Gastrocnemius medialis (tissue), 4 donors: Measurements from ENCODE around the gene ADCY7. TPM values are rescaled to one million over a fixed set of nuclear protein-coding genes. Genes with fewer than 3 reads are reported as not detected.
A peak's percentile ranks its signal among the peaks of the same experiment; 100 is the strongest.

Experiments
- ATAC-seq, 2 donors: fragments of 150-250 bp; one replicate each; pipeline ENCODE4 v1.9.1; 2016
- DNase-seq, 2 donors: peaks; one replicate each; pipeline ENCODE4 v3.0.0-alpha.2; 2019
- H3K27ac ChIP-seq, 4 donors: fragments of 200-600 bp; sonication (generic); 1 replicate in 1 of 4; 2 replicates in 3 of 4; pipeline ENCODE4 v1.5.1; 2016 to 2018; ENCODE audit warnings: mild to moderate bottlenecking in 2 of 4, moderate library complexity in 1 of 4
- H3K27me3 ChIP-seq, 3 donors: fragments of 200-600 bp; sonication (generic) in 2 of 3; 1 replicate in 1 of 3; 2 replicates in 2 of 3; pipeline versions ENCODE4 v1.5.1 to v1.6.0; 2016 to 2019; ENCODE audit warnings: mild to moderate bottlenecking in 1 of 3, moderate library complexity in 1 of 3
- H3K36me3 ChIP-seq, 2 donors: fragments of 200-600 bp; sonication (generic) in 1 of 2; one replicate each; pipeline ENCODE4 v1.5.1; 2017 to 2018
- H3K4me1 ChIP-seq, 2 donors: fragments of 200-600 bp; sonication (generic) in 1 of 2; one replicate each; pipeline ENCODE4 v1.5.1; 2016 to 2017; ENCODE audit warnings: mild to moderate bottlenecking in 2 of 2
- H3K4me3 ChIP-seq, 4 donors: fragments of 200-600 bp; sonication (generic) in 3 of 4; 1 replicate in 1 of 4; 2 replicates in 3 of 4; pipeline ENCODE4 v1.5.1; 2016 to 2019; ENCODE audit warnings: mild to moderate bottlenecking in 2 of 4
- H3K9me3 ChIP-seq, 3 donors: fragments of 200-600 bp; sonication (generic) in 2 of 3; 1 replicate in 1 of 3; 2 replicates in 2 of 3; pipeline ENCODE4 v1.5.1; 2016 to 2019
- POLR2A ChIP-seq, 2 donors: fragments of 450-650 bp; IDR thresholded peaks; one replicate each; pipeline ENCODE4 v1.6.1; 2017; ENCODE audit warnings: antibody characterized with exemption in 2 of 2, mild to moderate bottlenecking in 2 of 2, moderate library complexity in 2 of 2
- in situ Hi-C, 4 donors: fragments of 200-750 bp; cut with MboI; loops; one replicate each; pipeline versions ENCODE4 v1.15.0 to v1.8.0; 2017; ENCODE audit warnings: low sequenced_read_pairs in 4 of 4
- intact Hi-C: fragments of 100-400 bp; cut with DNase I; formaldehyde crosslinking; loops from one replicate; pipeline ENCODE4 v1.15.1; 2023; ENCODE audit warnings: low total_unique reads
- total RNA-seq, 4 donors: library from RNA; depleted of rRNA; stranded (reverse); fragments of >200 nt; gene quantifications; one replicate each; pipeline versions ENCODE4 v1.1.0 to v1.2.3, GENCODE V29; 2016
- TF ChIP-seq, protein P1 (sequence below), 5 experiments: fragments of 450-650 bp in 3 of 5; fragments of 200-600 bp in 2 of 5; sonication (generic) in 2 of 5; IDR thresholded peaks in 4 of 5; conservative IDR thresholded peaks in 1 of 5; 1 replicate in 4 of 5; 2 replicates in 1 of 5; pipeline ENCODE4 v1.5.1; 2016 to 2019; ENCODE audit warnings: antibody characterized with exemption in 5 of 5, mild to moderate bottlenecking in 3 of 5, moderate library complexity in 3 of 5

The ADCY7 gene
- total RNA-seq, 4 donors from 2014 or later: 0.90 to 7.3 (median 2.6) TPM

DNA sequence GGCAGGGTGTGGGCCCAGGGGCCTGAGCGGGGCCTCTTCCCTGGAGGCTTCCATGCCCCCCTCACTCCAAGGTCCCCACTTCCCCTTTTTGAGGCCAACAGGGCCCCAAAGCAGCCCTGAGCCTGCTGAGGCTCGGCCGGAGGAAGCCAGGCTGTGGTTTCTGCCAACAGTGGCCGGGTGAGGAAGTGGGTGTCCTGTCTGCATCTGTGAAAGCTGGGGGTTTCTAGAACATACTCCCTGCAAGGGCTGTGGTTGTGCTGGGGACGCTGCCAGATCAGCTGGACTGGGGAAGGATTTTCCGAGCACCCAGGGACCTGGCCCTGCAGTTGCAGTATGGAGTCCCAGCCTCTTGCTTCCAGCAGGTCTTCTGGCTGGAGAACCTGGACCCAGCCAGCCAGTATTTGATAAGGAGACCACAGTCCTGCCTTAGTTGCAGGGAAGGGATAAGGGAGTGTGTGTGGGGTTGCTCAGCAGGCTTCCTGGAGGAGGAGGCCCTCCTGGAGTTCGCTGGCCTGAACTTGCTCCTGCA is 15.7 kb downstream of the ADCY7 start:
- Histone ChIP-seq H3K27ac (peak overlapping the region in 1 of 4 donors; percentile 34), H3K36me3 (no peaks in the 10 kb centered on the region), H3K9me3 (no peaks in the 10 kb centered on the region), H3K4me1 (peaks cover 22 to 28% of the 10 kb centered on the region in 2 donors), H3K4me3 (no peak overlapping the region), H3K27me3 (no peaks in the 10 kb centered on the region)
- no peak for TF ChIP-seq POLR2A (IDR thresholded peaks at IDR 0.05)
- TF ChIP-seq, protein P1, sequence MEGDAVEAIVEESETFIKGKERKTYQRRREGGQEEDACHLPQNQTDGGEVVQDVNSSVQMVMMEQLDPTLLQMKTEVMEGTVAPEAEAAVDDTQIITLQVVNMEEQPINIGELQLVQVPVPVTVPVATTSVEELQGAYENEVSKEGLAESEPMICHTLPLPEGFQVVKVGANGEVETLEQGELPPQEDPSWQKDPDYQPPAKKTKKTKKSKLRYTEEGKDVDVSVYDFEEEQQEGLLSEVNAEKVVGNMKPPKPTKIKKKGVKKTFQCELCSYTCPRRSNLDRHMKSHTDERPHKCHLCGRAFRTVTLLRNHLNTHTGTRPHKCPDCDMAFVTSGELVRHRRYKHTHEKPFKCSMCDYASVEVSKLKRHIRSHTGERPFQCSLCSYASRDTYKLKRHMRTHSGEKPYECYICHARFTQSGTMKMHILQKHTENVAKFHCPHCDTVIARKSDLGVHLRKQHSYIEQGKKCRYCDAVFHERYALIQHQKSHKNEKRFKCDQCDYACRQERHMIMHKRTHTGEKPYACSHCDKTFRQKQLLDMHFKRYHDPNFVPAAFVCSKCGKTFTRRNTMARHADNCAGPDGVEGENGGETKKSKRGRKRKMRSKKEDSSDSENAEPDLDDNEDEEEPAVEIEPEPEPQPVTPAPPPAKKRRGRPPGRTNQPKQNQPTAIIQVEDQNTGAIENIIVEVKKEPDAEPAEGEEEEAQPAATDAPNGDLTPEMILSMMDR (IDR thresholded peaks at IDR 0.05 in 4 of 5, conservative IDR thresholded peaks at IDR 0.05 in 1 of 5): no peak
- intact Hi-C loops (no loop called here), in situ Hi-C loops (no loop called here)
- DNase-seq (peak; percentile 29 to 64), ATAC-seq (no peak)

DNA sequence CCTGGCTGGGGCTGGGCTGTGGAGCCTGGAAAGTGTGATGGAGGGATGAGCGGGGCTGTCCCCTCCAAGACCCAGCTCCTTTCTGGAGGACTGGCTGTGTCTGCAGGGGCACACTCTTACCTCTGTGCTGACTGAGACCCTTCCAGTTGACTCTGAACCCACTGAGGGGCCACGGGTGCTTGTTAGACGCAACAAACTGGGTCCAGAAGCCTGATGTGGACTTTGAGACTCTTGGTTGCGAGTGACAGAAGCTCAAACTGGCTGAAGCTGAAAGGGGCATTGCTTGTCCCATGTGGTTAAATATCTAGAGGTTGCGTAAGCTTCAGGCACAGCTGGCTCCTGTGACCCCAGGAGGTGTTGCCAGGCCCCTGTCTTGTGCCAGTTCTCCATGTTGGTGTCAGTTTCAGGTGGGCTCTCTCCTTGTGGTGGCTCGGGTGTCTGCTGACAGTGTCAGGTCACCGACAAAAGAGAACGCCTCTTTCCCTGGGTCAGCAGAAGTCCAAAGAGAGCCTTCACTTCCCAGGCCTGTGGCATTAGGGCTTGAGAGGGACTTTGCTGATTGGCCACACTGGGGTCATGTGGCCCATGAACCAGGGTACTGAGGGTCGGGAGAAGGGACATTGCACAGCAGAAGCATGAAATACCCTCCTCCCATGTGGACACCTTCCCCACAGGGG is 16.7 kb downstream of the ADCY7 start:
- intact Hi-C loops: no loop called here
- Histone ChIP-seq H3K27ac (peak overlapping the region in 2 of 4 donors; percentile 40 to 42), H3K27me3 (no peaks in the 10 kb centered on the region), H3K4me3 (no peak overlapping the region), H3K9me3 (no peaks in the 10 kb centered on the region), H3K36me3 (no peaks in the 10 kb centered on the region), H3K4me1 (peaks cover 22 to 28% of the 10 kb centered on the region in 2 donors)
- peak in 1 of 2 donors; percentile 42 for DNase-seq
- in situ Hi-C loops: no loop called here
- TF ChIP-seq, protein P1 (IDR thresholded peaks at IDR 0.05 in 4 of 5, conservative IDR thresholded peaks at IDR 0.05 in 1 of 5): no peak
- TF ChIP-seq POLR2A (IDR thresholded peaks at IDR 0.05): no peak
- peak in 1 of 2 donors; percentile 61 for ATAC-seq

DNA sequence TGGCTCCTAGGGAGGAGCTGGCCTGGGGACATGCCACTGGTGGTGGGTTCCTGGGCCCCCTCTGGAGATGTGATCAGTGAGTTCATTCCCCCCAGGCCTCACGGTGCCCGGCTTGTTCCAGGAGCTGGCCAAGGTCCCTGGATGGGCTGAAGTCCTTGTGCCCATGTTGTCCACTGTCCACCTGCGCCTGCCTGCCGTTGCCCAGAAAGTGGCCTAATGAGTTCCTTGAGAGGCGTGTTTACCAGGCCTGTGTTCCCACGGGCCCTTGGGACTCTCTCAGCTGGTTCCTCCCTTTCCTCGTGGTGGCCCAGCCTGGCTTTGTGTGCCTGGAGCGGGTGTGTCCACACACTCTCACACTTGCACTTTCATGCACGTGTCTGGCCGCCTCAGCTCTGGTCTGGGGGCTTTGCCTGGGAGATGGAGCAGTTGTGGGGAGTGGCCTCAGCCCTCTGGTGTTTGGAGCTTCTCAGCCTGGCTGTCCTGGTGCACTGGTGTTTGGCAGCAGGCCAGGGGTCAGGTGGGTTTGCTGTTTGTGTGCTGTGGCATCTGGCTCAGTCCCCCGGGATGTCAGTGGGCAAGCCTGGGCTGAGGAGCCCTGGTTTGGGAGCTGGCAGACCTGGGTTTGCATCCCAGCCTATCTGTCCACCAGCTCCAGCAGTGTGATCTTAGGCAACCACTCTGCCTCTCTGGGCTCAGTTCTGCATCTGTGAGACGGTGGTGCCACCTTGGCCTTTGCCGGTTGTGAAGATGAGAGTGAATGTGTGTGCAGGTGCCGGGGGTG is 18.0 kb downstream of the ADCY7 start:
- Histone ChIP-seq H3K27me3 (no peaks in the 10 kb centered on the region), H3K27ac (peak overlapping the region in 2 of 4 donors; percentile 36 to 40), H3K4me1 (peaks cover 22 to 28% of the 10 kb centered on the region in 2 donors), H3K36me3 (no peaks in the 10 kb centered on the region), H3K4me3 (no peak overlapping the region), H3K9me3 (no peaks in the 10 kb centered on the region)
- in situ Hi-C loops (no loop called here), intact Hi-C loops (no loop called here)
- DNase-seq (peak; percentile 45 to 55), ATAC-seq (peak; percentile 34 to 57)
- TF ChIP-seq, protein P1 (IDR thresholded peaks at IDR 0.05 in 4 of 5, conservative IDR thresholded peaks at IDR 0.05 in 1 of 5): no peak
- no peak for TF ChIP-seq POLR2A (IDR thresholded peaks at IDR 0.05)

GRCh38 chr16:50285406-50286003 is 19.2 kb downstream of the ADCY7 start:
- intact Hi-C loops (no loop called here), in situ Hi-C loops (no loop called here)
- H3K36me3 ChIP-seq: no peaks in the 10 kb centered on the region
- no peak for ATAC-seq
- TF ChIP-seq, protein P1 (IDR thresholded peaks at IDR 0.05 in 4 of 5, conservative IDR thresholded peaks at IDR 0.05 in 1 of 5): no peak
- no peak overlapping the region for H3K27ac ChIP-seq
- no peaks in the 10 kb centered on the region for H3K27me3 ChIP-seq
- H3K4me3 ChIP-seq: no peak overlapping the region
- no peaks in the 10 kb centered on the region for H3K9me3 ChIP-seq
- H3K4me1 ChIP-seq: peaks cover 22 to 28% of the 10 kb centered on the region in 2 donors
- no peak for DNase-seq
